ENCODE data around the gene IQCB1. TPM values are rescaled to one million over a fixed set of nuclear protein-coding genes. Genes with fewer than 3 reads are reported as not detected.

The IQCB1 gene
- polyA plus RNA-seq, 1 donor (not counting 4 experiments of a cell fraction or from before 2014, with no cell fraction given) = 14.7 TPM

DNA sequence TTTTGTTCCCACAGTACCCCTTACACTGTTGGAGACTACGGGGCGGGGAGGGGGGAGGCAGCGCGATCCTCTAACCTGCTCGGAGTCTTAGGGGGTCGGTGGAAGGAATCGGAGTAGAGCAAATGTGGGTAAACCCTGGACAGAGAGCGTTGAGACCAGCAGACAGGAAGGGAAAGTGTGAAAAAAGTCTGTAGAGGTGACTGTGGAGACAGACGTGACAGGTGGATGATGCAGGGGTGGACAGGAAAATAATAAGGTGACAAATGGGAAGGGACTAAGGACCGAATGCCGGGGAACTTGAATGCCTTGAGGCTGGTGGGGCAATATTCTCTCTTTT, 573 bp upstream of the IQCB1 start:
- H4K20me1 ChIP-seq (ENCODE audit: control insufficient read depth, extremely low read depth, insufficient read depth, low read length) = no peaks in the 10 kb centered on the region
- peak overlapping the region; percentile 92 for H3K4me2 ChIP-seq (ENCODE audit: control insufficient read depth, extremely low read depth, insufficient read depth, low read depth, low read length)
- H3K27ac ChIP-seq (ENCODE audit: control insufficient read depth, insufficient read depth, low read length) = peak overlapping the region; percentile 47
- TF ChIP-seq, protein P1, sequence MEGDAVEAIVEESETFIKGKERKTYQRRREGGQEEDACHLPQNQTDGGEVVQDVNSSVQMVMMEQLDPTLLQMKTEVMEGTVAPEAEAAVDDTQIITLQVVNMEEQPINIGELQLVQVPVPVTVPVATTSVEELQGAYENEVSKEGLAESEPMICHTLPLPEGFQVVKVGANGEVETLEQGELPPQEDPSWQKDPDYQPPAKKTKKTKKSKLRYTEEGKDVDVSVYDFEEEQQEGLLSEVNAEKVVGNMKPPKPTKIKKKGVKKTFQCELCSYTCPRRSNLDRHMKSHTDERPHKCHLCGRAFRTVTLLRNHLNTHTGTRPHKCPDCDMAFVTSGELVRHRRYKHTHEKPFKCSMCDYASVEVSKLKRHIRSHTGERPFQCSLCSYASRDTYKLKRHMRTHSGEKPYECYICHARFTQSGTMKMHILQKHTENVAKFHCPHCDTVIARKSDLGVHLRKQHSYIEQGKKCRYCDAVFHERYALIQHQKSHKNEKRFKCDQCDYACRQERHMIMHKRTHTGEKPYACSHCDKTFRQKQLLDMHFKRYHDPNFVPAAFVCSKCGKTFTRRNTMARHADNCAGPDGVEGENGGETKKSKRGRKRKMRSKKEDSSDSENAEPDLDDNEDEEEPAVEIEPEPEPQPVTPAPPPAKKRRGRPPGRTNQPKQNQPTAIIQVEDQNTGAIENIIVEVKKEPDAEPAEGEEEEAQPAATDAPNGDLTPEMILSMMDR (optimal IDR thresholded peaks at IDR 0.05 in 1 of 3, IDR thresholded peaks at IDR 0.05 in 1 of 3, conservative IDR thresholded peaks at IDR 0.05 in 1 of 3; ENCODE audit: extremely low read depth in 1 of 3, insufficient read depth in 2 of 3, low read length in 3 of 3) = no peak
- no peak for TF ChIP-seq EZH2 (IDR thresholded peaks at IDR 0.05; ENCODE audit: low read length)
- no peaks in the 10 kb centered on the region for H3K9me3 ChIP-seq (ENCODE audit: control insufficient read depth, low read depth, low read length)
- dilution Hi-C loops (cut with MboI; ENCODE audit: extremely low pct_ligation_motif_present, low sequenced_read_pairs) = no loop called here
- peaks cover 8% of the 10 kb centered on the region for H3K4me1 ChIP-seq (ENCODE audit: control insufficient read depth, extremely low read depth, insufficient read depth, low read length)
- DNase-seq (ENCODE audit: low read depth, low spot score) (no peak), FAIRE-seq (no peak)
- H3K9me1 ChIP-seq (ENCODE audit: control insufficient read depth, extremely low read depth, insufficient read depth, low read length) = no peaks in the 10 kb centered on the region
- peak overlapping the region; percentile 92 for H3K9ac ChIP-seq (ENCODE audit: control insufficient read depth, extremely low read depth, insufficient read depth, low read length)
- H3K27me3 ChIP-seq (ENCODE audit: control insufficient read depth, extremely low read depth, insufficient read depth, low read length) = no peaks in the 10 kb centered on the region
- H3K4me3 ChIP-seq (ENCODE audit: control insufficient read depth in 2 of 3, extremely low read depth in 1 of 3, insufficient read depth in 2 of 3, low read depth in 1 of 3, low read length in 3 of 3) = peak overlapping the region; percentile 77 to 91 (median 82)
- peaks cover 0 to 7% of the 10 kb centered on the region in 2 experiments for H3K36me3 ChIP-seq (ENCODE audit: control insufficient read depth in 2 of 2, extremely low read depth in 1 of 2, insufficient read depth in 2 of 2, low read length in 2 of 2)
- H2AFZ ChIP-seq (ENCODE audit: control insufficient read depth, low read length) = peak overlapping the region; percentile 91
- H3K79me2 ChIP-seq (ENCODE audit: control insufficient read depth, insufficient read depth, low read length) = peaks cover 19% of the 10 kb centered on the region

DNA sequence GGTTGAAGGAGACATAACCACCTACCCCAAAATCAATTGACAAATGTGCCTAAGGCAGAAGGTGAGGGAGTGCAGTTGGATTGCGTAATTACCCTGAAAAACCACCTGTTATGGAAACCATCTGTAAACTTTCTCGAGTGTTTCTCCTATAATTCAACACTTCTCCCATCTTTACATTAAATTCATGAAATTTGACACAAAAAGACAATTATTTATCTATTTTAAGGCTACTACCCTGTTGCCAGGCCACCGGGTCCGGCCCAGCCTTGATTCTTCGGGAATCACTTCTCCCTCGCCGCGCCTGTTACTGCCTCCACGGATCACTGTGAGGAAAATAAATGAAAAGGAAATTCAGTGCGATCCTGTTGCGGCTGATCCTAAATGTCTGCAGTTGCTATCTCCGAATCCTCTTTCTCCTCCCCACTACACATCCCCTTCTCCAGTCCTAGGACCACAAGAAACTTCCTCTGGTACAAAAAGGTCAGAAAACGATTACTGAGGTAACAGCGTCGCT, 646 bp downstream of the IQCB1 start:
- no peaks in the 10 kb centered on the region for H3K9me3 ChIP-seq (ENCODE audit: control insufficient read depth, low read depth, low read length)
- H3K27ac ChIP-seq (ENCODE audit: control insufficient read depth, insufficient read depth, low read length) = peak overlapping the region; percentile 81
- TF ChIP-seq EZH2 (IDR thresholded peaks at IDR 0.05; ENCODE audit: low read length) = no peak
- TF ChIP-seq, protein P1 (optimal IDR thresholded peaks at IDR 0.05 in 1 of 3, IDR thresholded peaks at IDR 0.05 in 1 of 3, conservative IDR thresholded peaks at IDR 0.05 in 1 of 3; ENCODE audit: extremely low read depth in 1 of 3, insufficient read depth in 2 of 3, low read length in 3 of 3) = no peak
- peaks cover 8% of the 10 kb centered on the region for H3K4me1 ChIP-seq (ENCODE audit: control insufficient read depth, extremely low read depth, insufficient read depth, low read length)
- H2AFZ ChIP-seq (ENCODE audit: control insufficient read depth, low read length) = peak overlapping the region; percentile 89
- H3K4me2 ChIP-seq (ENCODE audit: control insufficient read depth, extremely low read depth, insufficient read depth, low read depth, low read length) = peak overlapping the region; percentile 92
- peaks cover 19% of the 10 kb centered on the region for H3K79me2 ChIP-seq (ENCODE audit: control insufficient read depth, insufficient read depth, low read length)
- H3K27me3 ChIP-seq (ENCODE audit: control insufficient read depth, extremely low read depth, insufficient read depth, low read length) = no peaks in the 10 kb centered on the region
- no peaks in the 10 kb centered on the region for H3K9me1 ChIP-seq (ENCODE audit: control insufficient read depth, extremely low read depth, insufficient read depth, low read length)
- dilution Hi-C loops (cut with MboI; ENCODE audit: extremely low pct_ligation_motif_present, low sequenced_read_pairs) = no loop called here
- FAIRE-seq (no peak), DNase-seq (ENCODE audit: low read depth, low spot score) (no peak)
- peak overlapping the region; percentile 92 for H3K9ac ChIP-seq (ENCODE audit: control insufficient read depth, extremely low read depth, insufficient read depth, low read length)
- peak overlapping the region; percentile 77 to 91 (median 82) for H3K4me3 ChIP-seq (ENCODE audit: control insufficient read depth in 2 of 3, extremely low read depth in 1 of 3, insufficient read depth in 2 of 3, low read depth in 1 of 3, low read length in 3 of 3)
- H4K20me1 ChIP-seq (ENCODE audit: control insufficient read depth, extremely low read depth, insufficient read depth, low read length) = no peaks in the 10 kb centered on the region
- peaks cover 0 to 7% of the 10 kb centered on the region in 2 experiments for H3K36me3 ChIP-seq (ENCODE audit: control insufficient read depth in 2 of 2, extremely low read depth in 1 of 2, insufficient read depth in 2 of 2, low read length in 2 of 2)

All from keratinocyte (primary cell).